ENCODE data around the gene MED10.

- TF ChIP-seq, protein P1, sequence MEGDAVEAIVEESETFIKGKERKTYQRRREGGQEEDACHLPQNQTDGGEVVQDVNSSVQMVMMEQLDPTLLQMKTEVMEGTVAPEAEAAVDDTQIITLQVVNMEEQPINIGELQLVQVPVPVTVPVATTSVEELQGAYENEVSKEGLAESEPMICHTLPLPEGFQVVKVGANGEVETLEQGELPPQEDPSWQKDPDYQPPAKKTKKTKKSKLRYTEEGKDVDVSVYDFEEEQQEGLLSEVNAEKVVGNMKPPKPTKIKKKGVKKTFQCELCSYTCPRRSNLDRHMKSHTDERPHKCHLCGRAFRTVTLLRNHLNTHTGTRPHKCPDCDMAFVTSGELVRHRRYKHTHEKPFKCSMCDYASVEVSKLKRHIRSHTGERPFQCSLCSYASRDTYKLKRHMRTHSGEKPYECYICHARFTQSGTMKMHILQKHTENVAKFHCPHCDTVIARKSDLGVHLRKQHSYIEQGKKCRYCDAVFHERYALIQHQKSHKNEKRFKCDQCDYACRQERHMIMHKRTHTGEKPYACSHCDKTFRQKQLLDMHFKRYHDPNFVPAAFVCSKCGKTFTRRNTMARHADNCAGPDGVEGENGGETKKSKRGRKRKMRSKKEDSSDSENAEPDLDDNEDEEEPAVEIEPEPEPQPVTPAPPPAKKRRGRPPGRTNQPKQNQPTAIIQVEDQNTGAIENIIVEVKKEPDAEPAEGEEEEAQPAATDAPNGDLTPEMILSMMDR (IDR thresholded peaks at IDR 0.05), result no peak
- TF ChIP-seq POLR2AphosphoS5 (IDR thresholded peaks at IDR 0.05), result no peak
These were observed 15.3 kb upstream of the MED10 start for GRCh38 chr5:6393596-6394194.
